H1 (cell line): ENCODE data around the gene IL1RAPL1. TPM values are rescaled to one million over a fixed set of nuclear protein-coding genes. Genes with fewer than 3 reads are reported as not detected.

Experiments used
- CTCF ChIA-PET: fragments of 300-600 bp; sonication (Branson Sonifier 250); formaldehyde crosslinking; loops from one replicate; lab custom pipeline; 2021; ENCODE audit not compliant: partially characterized antibody; lab: Charles Lee
- POLR2A ChIA-PET: fragments of 300-600 bp; sonication (Branson Sonifier 250); formaldehyde crosslinking; loops from one replicate; lab custom pipeline; 2021; ENCODE audit warnings: inconsistent platforms; ENCODE audit not compliant: partially characterized antibody; lab: Charles Lee
- DNase-seq, 2 experiments: peaks; one replicate each; pipeline versions ENCODE4 v3.0.0 to v3.0.0-alpha.2; 2010 to 2022; ENCODE audit warnings: low spot score in 2 of 2, low read depth in 1 of 2, mixed read lengths in 1 of 2
- FAIRE-seq: peaks from 2 replicates; lab custom pipeline; 2011; peaks lifted over from hg19 to GRCh38; lab: Jason Lieb, UNC
- H2AFZ ChIP-seq: 2 replicates; pipeline ENCODE4 v1.8.1; 2012; ENCODE audit warnings: low read length, inconsistent platforms
- H2AK5ac ChIP-seq: 2 replicates; pipeline ENCODE4 v1.6.1; 2013; ENCODE audit warnings: low read depth, low read length
- H2BK120ac ChIP-seq: replicated peaks from 2 replicates; pipeline ENCODE3; 2013; ENCODE audit warnings: low read depth, low read length, inconsistent platforms
- H2BK12ac ChIP-seq: 2 replicates; pipeline ENCODE4 v1.6.1; 2013; ENCODE audit warnings: low read depth, low read length
- H2BK15ac ChIP-seq: 2 replicates; pipeline ENCODE4 v1.6.1; 2013; ENCODE audit warnings: low read length
- H2BK20ac ChIP-seq: 2 replicates; pipeline ENCODE4 v1.6.1; 2013; ENCODE audit warnings: low read length
- H2BK5ac ChIP-seq: 2 replicates; pipeline ENCODE4 v1.6.1; 2013; ENCODE audit warnings: low read depth, low read length
- H3K14ac ChIP-seq: 2 replicates; pipeline ENCODE4 v1.6.1; 2013; ENCODE audit warnings: inconsistent platforms; ENCODE audit not compliant: insufficient read length
- H3K18ac ChIP-seq: 2 replicates; pipeline ENCODE4 v1.6.1; 2013; ENCODE audit warnings: low read length; ENCODE audit errors: extremely low read depth
- H3K23ac ChIP-seq: 2 replicates; pipeline ENCODE4 v1.6.1; 2013; ENCODE audit warnings: inconsistent platforms; ENCODE audit not compliant: insufficient read length
- H3K23me2 ChIP-seq: 2 replicates; pipeline ENCODE4 v1.6.1; 2013; ENCODE audit warnings: low read depth, low read length
- H3K27ac ChIP-seq: 2 replicates; pipeline ENCODE4 v1.6.1; 2011; ENCODE audit warnings: low read depth, low read length, inconsistent platforms
- H3K27me3 ChIP-seq, 4 experiments: replicated peaks in 1 of 4; 1 replicate in 1 of 4; 2 replicates in 3 of 4; pipeline versions ENCODE4 v1.6.1 to v1.8.1; 2011 to 2013; ENCODE audit warnings: low read length in 3 of 4, mild to moderate bottlenecking in 3 of 4, inconsistent platforms in 2 of 4, mixed read lengths in 2 of 4, moderate library complexity in 1 of 4; ENCODE audit not compliant: control insufficient read depth in 3 of 4, insufficient read depth in 3 of 4; ENCODE audit errors: extremely low read depth in 1 of 4
- H3K36me3 ChIP-seq, 4 experiments: 2 replicates each; pipeline versions ENCODE4 v1.6.1 to v1.8.1; 2011 to 2013; ENCODE audit warnings: mild to moderate bottlenecking in 4 of 4, low read length in 3 of 4, moderate library complexity in 2 of 4, control low read depth in 1 of 4, inconsistent platforms in 1 of 4; ENCODE audit not compliant: insufficient read depth in 4 of 4, control insufficient read depth in 2 of 4
- H3K4ac ChIP-seq: replicated peaks from 2 replicates; pipeline ENCODE3; 2013; ENCODE audit warnings: low read length, low read depth, mixed read lengths, inconsistent platforms; ENCODE audit not compliant: insufficient read length
- H3K4me1 ChIP-seq, 4 experiments: replicated peaks in 1 of 4; 1 replicate in 1 of 4; 2 replicates in 3 of 4; pipeline versions ENCODE4 v1.6.1 to v1.8.1; 2011 to 2013; ENCODE audit warnings: low read length in 3 of 4, inconsistent platforms in 2 of 4, mixed read lengths in 1 of 4; ENCODE audit not compliant: insufficient read depth in 4 of 4, control insufficient read depth in 3 of 4
- H3K4me2 ChIP-seq, 2 experiments: 2 replicates each; pipeline versions ENCODE4 v1.6.1 to v1.8.1; 2011 to 2013; ENCODE audit warnings: low read depth in 2 of 2, low read length in 2 of 2, control low read depth in 1 of 2, inconsistent platforms in 1 of 2, mild to moderate bottlenecking in 1 of 2; ENCODE audit not compliant: insufficient read depth in 1 of 2
- H3K4me3 ChIP-seq, 4 experiments: fragments of 200-600, 300-600 bp in 1 of 4; sonication (generic), shearing (Covaris generic), sonication (Bioruptor Twin) in 1 of 4; 2 replicates each; pipeline versions ENCODE4 v1.5.1 to v1.8.1; 2011 to 2016; ENCODE audit warnings: low read length in 4 of 4, low read depth in 3 of 4, control low read depth in 2 of 4, inconsistent platforms in 2 of 4, mild to moderate bottlenecking in 2 of 4, mixed read lengths in 1 of 4, moderate library complexity in 1 of 4; ENCODE audit not compliant: insufficient read depth in 2 of 4; ENCODE audit errors: extremely low read depth in 1 of 4
- H3K56ac ChIP-seq: replicated peaks from 2 replicates; pipeline ENCODE3; 2013; ENCODE audit warnings: low read depth, mild to moderate bottlenecking, mixed read lengths, low read length, inconsistent platforms; ENCODE audit not compliant: insufficient read length
- H3K79me1 ChIP-seq: 2 replicates; pipeline ENCODE4 v1.6.1; 2013; ENCODE audit warnings: low read depth, low read length, control low read depth
- H3K79me2 ChIP-seq, 2 experiments: 2 replicates each; pipeline versions ENCODE4 v1.6.1 to v1.8.1; 2012 to 2013; ENCODE audit warnings: low read length in 2 of 2, mild to moderate bottlenecking in 2 of 2, inconsistent platforms in 1 of 2; ENCODE audit not compliant: insufficient read depth in 2 of 2, control insufficient read depth in 1 of 2
- H3K9ac ChIP-seq, 4 experiments: replicated peaks in 1 of 4; 1 replicate in 1 of 4; 2 replicates in 3 of 4; pipeline versions ENCODE4 v1.6.1 to v1.8.1; 2011 to 2013; ENCODE audit warnings: low read depth in 3 of 4, low read length in 3 of 4, control low read depth in 2 of 4, mild to moderate bottlenecking in 2 of 4, moderate library complexity in 2 of 4, inconsistent platforms in 1 of 4; ENCODE audit errors: extremely low read depth in 1 of 4
- H3K9me3 ChIP-seq, 2 experiments: 2 replicates each; pipeline versions ENCODE4 v1.6.1 to v1.8.1; 2012 to 2013; ENCODE audit warnings: mild to moderate bottlenecking in 2 of 2, moderate library complexity in 2 of 2, control low read depth in 1 of 2, inconsistent platforms in 1 of 2, low read depth in 1 of 2, low read length in 1 of 2, mixed read lengths in 1 of 2; ENCODE audit not compliant: insufficient read depth in 2 of 2
- H4K20me1 ChIP-seq, 2 experiments: replicated peaks in 1 of 2; 2 replicates each; pipeline versions ENCODE3 to v1.8.1; 2011 to 2013; ENCODE audit warnings: inconsistent platforms in 2 of 2, low read length in 2 of 2, mild to moderate bottlenecking in 1 of 2; ENCODE audit not compliant: insufficient read depth in 2 of 2, control insufficient read depth in 1 of 2
- H4K5ac ChIP-seq: 2 replicates; pipeline ENCODE4 v1.6.1; 2013; ENCODE audit warnings: low read length, low read depth, mixed read lengths, inconsistent platforms; ENCODE audit not compliant: insufficient read length
- H4K8ac ChIP-seq: 2 replicates; pipeline ENCODE4 v1.8.0; 2013; ENCODE audit warnings: mild to moderate bottlenecking, moderate library complexity, low read length, inconsistent platforms; ENCODE audit not compliant: insufficient read depth; ENCODE audit errors: extremely low read depth
- H4K91ac ChIP-seq: replicated peaks from 2 replicates; pipeline ENCODE3; 2013; ENCODE audit warnings: low read length, mixed read lengths, inconsistent platforms; ENCODE audit not compliant: insufficient read length
- CTCF ChIP-seq, 3 experiments: IDR thresholded peaks; 1 replicate in 2 of 3; 2 replicates in 1 of 3; pipeline versions ENCODE4 v1.5.1 to v1.6.1; 2011; ENCODE audit warnings: low read length in 3 of 3, mild to moderate bottlenecking in 3 of 3, inconsistent platforms in 2 of 3, low read depth in 1 of 3, moderate library complexity in 1 of 3; ENCODE audit not compliant: insufficient read depth in 1 of 3; ENCODE audit errors: control extremely low read depth in 1 of 3
- RAD21 ChIP-seq, 2 experiments: IDR thresholded peaks in 1 of 2; conservative IDR thresholded peaks in 1 of 2; 2 replicates each; pipeline ENCODE4 v1.6.1; 2011; ENCODE audit warnings: low read depth in 2 of 2, low read length in 2 of 2, improper control_type of control experiment in 1 of 2, inconsistent platforms in 1 of 2, mild to moderate bottlenecking in 1 of 2, moderate library complexity in 1 of 2
- WGBS, 2 experiments: shearing (Covaris generic) in 1 of 2; methylation state at CpG; one replicate each; pipeline versions ENCODE4 v1.1.6 to v1.1.7; 2013 to 2015; ENCODE audit warnings: low lambda C conversion rate in 2 of 2, mixed read lengths in 2 of 2, inconsistent platforms in 1 of 2, low coverage in 1 of 2, missing lambda C conversion rate in 1 of 2; ENCODE audit not compliant: insufficient replicate concordance in 2 of 2, insufficient coverage in 1 of 2, insufficient read length in 1 of 2; ENCODE audit errors: extremely low coverage in 1 of 2, missing lambda C conversion rate in 1 of 2; 5-methylcytosine and 5-hydroxymethylcytosine counted together
- polyA plus RNA-seq, 7 experiments: library from polyadenylated mRNA; depleted of rRNA in 3 of 7; stranded (reverse) in 5 of 7; unstranded in 2 of 7; fragments of >200 nt in 5 of 7; fragments of 200-250 nt in 2 of 7; gene quantifications; 1 replicate in 5 of 7; 2 replicates in 1 of 7; 4 replicates in 1 of 7; pipeline versions ENCODE4 v1.2.1 to v1.2.3, GENCODE V29; 2011 to 2013; ENCODE audit warnings: missing spikeins in 2 of 7, mixed read lengths in 2 of 7
- total RNA-seq: library from RNA; stranded (reverse); fragmentation: NEBNext Ultra II Directional; extraction: Animal tissue kit (Norgen Biotek cat#: 25700); gene quantifications from 2 replicates; pipeline ENCODE4 v1.2.1, GENCODE V29; 2021

Gene IL1RAPL1
- total and polyA plus RNA-seq, 2 of the 8 experiments (the other 6 are each of a cell fraction or from before 2014, with no cell fraction given) = 0.11 to 0.35 TPM

- H2AK5ac ChIP-seq = no peak overlapping the region
- no peak overlapping the region for H2BK20ac ChIP-seq
- CTCF ChIA-PET = interaction anchor here (0.6 to 1.5 kb wide), 5 partner anchors 17 to 671 kb away, joined by 3 to 4 read pairs (median 4); no protein-coding TSS in a partner anchor
- DNase-seq = no peak
- H3K4me2 ChIP-seq = no peak overlapping the region
- peak; percentile 71 for FAIRE-seq
- no peak overlapping the region for H4K8ac ChIP-seq
- no peaks in the 10 kb centered on the region for H3K36me3 ChIP-seq
- H3K27me3 ChIP-seq = no peaks in the 10 kb centered on the region
- no peaks in the 10 kb centered on the region for H4K20me1 ChIP-seq
- H2BK120ac ChIP-seq = no peak overlapping the region
- no peak overlapping the region for H2AFZ ChIP-seq
- H3K18ac ChIP-seq = no peak overlapping the region
- no peak overlapping the region for H3K9ac ChIP-seq
- no peaks in the 10 kb centered on the region for H3K79me2 ChIP-seq
- H3K4ac ChIP-seq = no peak overlapping the region
- H4K5ac ChIP-seq = no peak overlapping the region
- no peaks in the 10 kb centered on the region for H3K23me2 ChIP-seq
- H3K4me3 ChIP-seq = no peak overlapping the region
- H3K4me1 ChIP-seq = no peaks in the 10 kb centered on the region
- no peak overlapping the region for H3K23ac ChIP-seq
- no peak overlapping the region for H3K14ac ChIP-seq
- no peak overlapping the region for H2BK12ac ChIP-seq
- POLR2A ChIA-PET = no interaction called here
- no peak overlapping the region for H2BK5ac ChIP-seq
- H3K9me3 ChIP-seq = no peaks in the 10 kb centered on the region
- no peak overlapping the region for H3K56ac ChIP-seq
- H3K27ac ChIP-seq = no peak overlapping the region
- no peak overlapping the region for H2BK15ac ChIP-seq
- H4K91ac ChIP-seq = no peak overlapping the region
- WGBS, 2 experiments = 71% methylated on average over 3 of the region's 3 CpGs; no CpG with 5 or more reads in 1 of the 2 experiments
- H3K79me1 ChIP-seq = no peaks in the 10 kb centered on the region
- TF ChIP-seq RAD21 (IDR thresholded peaks at IDR 0.05 in 1 of 2, conservative IDR thresholded peaks at IDR 0.05 in 1 of 2; ENCODE audit: low read depth in 2 of 2, low read length in 2 of 2) = peak; percentile 48 to 59; a peak in 3 of 4 replicates
- TF ChIP-seq CTCF (IDR thresholded peaks at IDR 0.05; ENCODE audit: control extremely low read depth in 1 of 3, insufficient read depth in 1 of 3, low read depth in 1 of 3, low read length in 3 of 3) = peak in 2 of 3 experiments; percentile 1 to 13; a peak in 2 of 4 replicates
These were observed 8.1 kb downstream of the IL1RAPL1 start for GRCh38 chrX:28595346-28595745.
